OCI-LY3 (cell line): ENCODE measurements around the gene PLAC8.

Source experiments
- CTCF ChIP-seq: fragments of 200-600, 300-600 bp; sonication (generic); IDR thresholded peaks from 2 replicates; pipeline ENCODE4 v1.5.1; 2014; ENCODE audit warnings: antibody characterized with exemption, low read length, low read depth
- EZH2phosphoT487 ChIP-seq: fragments of 200-600 bp; shearing (Covaris generic); IDR thresholded peaks from 2 replicates; pipeline ENCODE4 v1.6.1; 2018; ENCODE audit warnings: antibody characterized with exemption, mixed run types, low read depth

GRCh38 chr4:83115000-83115399 is 471 bp upstream of the PLAC8 start:
- TF ChIP-seq CTCF = no peak
- TF ChIP-seq EZH2phosphoT487 = no peak
